OCI-LY3 (cell line): ENCODE measurements around the gene ASXL1.
A peak's percentile ranks its signal among the peaks of the same experiment; 100 is the strongest.
"Not testable (repeated sequence)": the region's sequence is repeated elsewhere in the genome, so short reads cannot be mapped to it uniquely, and the experiment has no call there.

Experiments
- H2AFZ ChIP-seq: fragments of 200-600, 300-600 bp; shearing (Covaris generic); 2 replicates; pipeline ENCODE4 v1.6.0; 2014; ENCODE audit warnings: antibody characterized with exemption, low read depth, low read length
- H3K27ac ChIP-seq: fragments of 200-600, 300-600 bp; sonication (generic); 2 replicates; pipeline ENCODE4 v1.5.1; 2014; ENCODE audit warnings: mild to moderate bottlenecking, low read length, moderate library complexity, mixed read lengths
- H3K27me3 ChIP-seq: fragments of 200-600, 300-600 bp; sonication (generic); 2 replicates; pipeline ENCODE4 v1.6.1; 2014; ENCODE audit warnings: low read depth, low read length, mixed read lengths
- H3K36me3 ChIP-seq: fragments of 200-600, 300-600 bp; sonication (generic); replicated peaks from 2 replicates; pipeline ENCODE3; 2014; ENCODE audit warnings: low read depth, low read length, mixed read lengths
- H3K4me1 ChIP-seq: fragments of 300-600, 200-600 bp; sonication (generic); 2 replicates; pipeline ENCODE4 v1.6.1; 2014; ENCODE audit warnings: low read length, mixed read lengths
- H3K4me2 ChIP-seq: fragments of 200-600, 300-600 bp; sonication (generic); 2 replicates; pipeline ENCODE4 v1.6.1; 2014; ENCODE audit warnings: low read length, mixed read lengths
- H3K4me3 ChIP-seq: fragments of 300-600, 200-600 bp; sonication (generic); 2 replicates; pipeline ENCODE4 v1.5.1; 2014; ENCODE audit warnings: antibody characterized with exemption, mild to moderate bottlenecking, low read length, moderate library complexity
- H3K79me2 ChIP-seq: fragments of 300-600, 200-600 bp; shearing (Covaris generic); 2 replicates; pipeline ENCODE4 v1.6.1; 2014; ENCODE audit warnings: mild to moderate bottlenecking, low read length, mixed read lengths
- H3K9ac ChIP-seq: fragments of 300-600, 200-600 bp; shearing (Covaris generic); 2 replicates; pipeline ENCODE4 v1.6.0; 2014; ENCODE audit warnings: mild to moderate bottlenecking, low read length, moderate library complexity
- H3K9me3 ChIP-seq: fragments of 200-600, 300-600 bp; shearing (Covaris generic); 2 replicates; pipeline ENCODE4 v1.6.1; 2014; ENCODE audit warnings: low read length, mixed read lengths; ENCODE audit not compliant: insufficient read depth
- H4K20me1 ChIP-seq: fragments of 200-600, 300-600 bp; sonication (generic); 2 replicates; pipeline ENCODE4 v1.6.1; 2016; ENCODE audit warnings: low read length, mixed read lengths; ENCODE audit not compliant: insufficient read depth
- EZH2phosphoT487 ChIP-seq: fragments of 200-600 bp; shearing (Covaris generic); IDR thresholded peaks from 2 replicates; pipeline ENCODE4 v1.6.1; 2018; ENCODE audit warnings: antibody characterized with exemption, mixed run types, low read depth
- TF ChIP-seq, protein P1 (sequence below): fragments of 200-600, 300-600 bp; sonication (generic); IDR thresholded peaks from 2 replicates; pipeline ENCODE4 v1.5.1; 2014; ENCODE audit warnings: antibody characterized with exemption, low read length, low read depth

ASXL1 gene

DNA sequence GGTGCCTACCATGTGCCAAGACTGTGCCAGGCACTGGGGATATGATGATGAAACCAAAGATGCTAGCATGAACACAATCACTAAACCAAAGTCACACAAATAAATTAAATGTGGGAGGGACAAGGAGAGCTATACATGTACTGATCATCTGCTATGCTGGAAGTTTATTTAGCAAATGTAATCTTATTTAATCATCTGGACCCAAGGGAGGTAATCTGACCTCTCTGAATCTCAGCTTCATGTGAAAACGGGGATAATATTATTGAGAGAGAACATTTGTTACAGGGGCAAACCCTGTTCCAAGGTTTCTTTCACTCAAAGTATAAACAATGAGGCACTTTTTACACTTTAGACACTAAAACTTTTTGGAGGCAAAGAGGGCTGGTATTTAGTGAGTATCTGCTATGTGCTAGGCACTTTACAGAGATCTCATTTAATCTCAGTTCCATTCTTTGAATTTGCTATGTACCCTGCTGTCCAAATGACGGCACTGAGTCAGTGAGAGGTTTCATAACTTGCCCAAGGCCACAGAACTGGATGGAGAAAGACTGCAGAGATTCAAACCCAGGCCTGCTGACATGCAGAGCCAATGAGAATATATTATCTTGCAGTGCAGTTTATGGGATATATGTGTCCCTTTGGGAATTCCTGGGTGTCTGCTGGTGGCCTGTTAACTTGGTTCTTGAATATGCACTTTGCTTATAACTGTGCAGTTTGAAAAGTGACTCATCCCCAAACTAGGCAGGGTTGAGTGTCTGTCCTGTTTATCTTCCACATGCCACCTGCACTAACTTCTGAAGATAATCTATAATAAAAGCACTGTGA lies 3.3 kb upstream of the ASXL1 start:
- Histone ChIP-seq H3K4me1 (peaks cover 48% of the 10 kb centered on the region), H3K79me2 (peaks cover 16% of the 10 kb centered on the region), H3K27ac (peak overlapping the region; percentile 95), H3K9ac (peak overlapping the region; percentile 92), H3K9me3 (no peaks in the 10 kb centered on the region), H3K4me2 (peak overlapping the region; percentile 92), H4K20me1 (peaks cover 7% of the 10 kb centered on the region; the same call in 1 of the 2 replicates), H2AFZ (no peak overlapping the region), H3K27me3 (no peaks in the 10 kb centered on the region), H3K4me3 (peak overlapping the region; percentile 91), H3K36me3 (peaks cover 7% of the 10 kb centered on the region)
- TF ChIP-seq EZH2phosphoT487 = no peak
- TF ChIP-seq, protein P1, sequence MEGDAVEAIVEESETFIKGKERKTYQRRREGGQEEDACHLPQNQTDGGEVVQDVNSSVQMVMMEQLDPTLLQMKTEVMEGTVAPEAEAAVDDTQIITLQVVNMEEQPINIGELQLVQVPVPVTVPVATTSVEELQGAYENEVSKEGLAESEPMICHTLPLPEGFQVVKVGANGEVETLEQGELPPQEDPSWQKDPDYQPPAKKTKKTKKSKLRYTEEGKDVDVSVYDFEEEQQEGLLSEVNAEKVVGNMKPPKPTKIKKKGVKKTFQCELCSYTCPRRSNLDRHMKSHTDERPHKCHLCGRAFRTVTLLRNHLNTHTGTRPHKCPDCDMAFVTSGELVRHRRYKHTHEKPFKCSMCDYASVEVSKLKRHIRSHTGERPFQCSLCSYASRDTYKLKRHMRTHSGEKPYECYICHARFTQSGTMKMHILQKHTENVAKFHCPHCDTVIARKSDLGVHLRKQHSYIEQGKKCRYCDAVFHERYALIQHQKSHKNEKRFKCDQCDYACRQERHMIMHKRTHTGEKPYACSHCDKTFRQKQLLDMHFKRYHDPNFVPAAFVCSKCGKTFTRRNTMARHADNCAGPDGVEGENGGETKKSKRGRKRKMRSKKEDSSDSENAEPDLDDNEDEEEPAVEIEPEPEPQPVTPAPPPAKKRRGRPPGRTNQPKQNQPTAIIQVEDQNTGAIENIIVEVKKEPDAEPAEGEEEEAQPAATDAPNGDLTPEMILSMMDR = no peak

DNA sequence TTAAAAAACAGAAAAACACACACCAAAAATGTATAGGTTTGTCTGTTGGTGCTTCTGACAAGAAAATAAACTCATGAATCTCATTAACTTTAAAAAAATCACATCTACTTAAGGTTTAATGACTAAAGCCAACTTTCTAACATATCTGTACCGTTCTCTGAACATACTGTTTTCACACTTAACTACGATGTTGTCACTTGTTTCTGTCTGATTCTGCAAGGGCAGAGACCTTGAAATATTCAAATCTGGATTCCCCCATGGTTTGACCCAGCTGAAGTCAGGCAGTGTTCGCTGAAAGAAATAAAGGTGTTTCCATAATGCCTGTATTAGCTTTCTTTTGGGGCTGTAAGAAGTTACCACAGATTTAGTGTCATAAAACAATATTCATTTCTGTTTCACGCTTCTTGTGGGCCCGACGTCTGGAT lies 2.7 kb upstream of the ASXL1 start:
- H3K79me2 ChIP-seq = peaks cover 22% of the 10 kb centered on the region
- H2AFZ ChIP-seq = no peak overlapping the region
- H4K20me1 ChIP-seq = peaks cover 13% of the 10 kb centered on the region
- H3K4me1 ChIP-seq = peaks cover 54% of the 10 kb centered on the region
- no peaks in the 10 kb centered on the region for H3K27me3 ChIP-seq
- H3K4me3 ChIP-seq = peak overlapping the region; percentile 91
- H3K36me3 ChIP-seq = peaks cover 12% of the 10 kb centered on the region
- H3K27ac ChIP-seq = peak overlapping the region; percentile 95
- H3K4me2 ChIP-seq = peak overlapping the region; percentile 92
- H3K9me3 ChIP-seq = no peaks in the 10 kb centered on the region
- peak overlapping the region; percentile 92 for H3K9ac ChIP-seq
- TF ChIP-seq, protein P1 = no peak
- TF ChIP-seq EZH2phosphoT487 = no peak

DNA sequence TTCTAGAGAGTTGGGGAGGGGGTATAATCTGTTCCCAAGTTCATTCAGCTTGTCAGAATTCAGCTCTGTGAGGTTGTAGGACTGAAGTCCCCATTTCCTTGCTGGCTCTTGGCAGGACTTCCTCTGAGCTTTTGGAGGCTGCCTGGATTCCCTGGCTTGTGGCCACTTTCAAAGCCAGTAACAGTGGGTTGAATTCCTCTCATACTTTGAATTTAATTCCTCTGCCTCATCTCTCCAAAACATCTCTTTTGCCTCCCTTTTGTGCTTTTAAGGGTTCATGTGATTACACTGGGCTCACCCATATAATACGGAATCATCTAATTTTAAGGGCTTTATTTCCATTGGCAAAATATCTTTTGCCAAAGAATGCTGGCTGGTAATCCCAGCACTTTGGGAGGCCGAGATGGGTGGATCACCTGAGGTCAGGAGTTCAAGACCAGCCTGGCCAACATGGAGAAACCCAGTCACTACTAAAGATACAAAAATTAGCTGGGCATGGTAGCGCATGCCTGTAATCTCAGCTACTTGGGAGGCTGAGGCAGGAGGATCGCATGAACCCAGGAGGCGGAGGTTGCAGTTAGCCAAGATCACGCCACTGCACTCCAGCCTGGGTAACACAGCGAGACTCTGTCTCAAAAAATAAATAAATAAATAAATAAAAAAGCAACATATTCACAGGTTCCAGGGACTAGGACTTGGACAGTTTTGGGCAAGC lies 2.1 kb upstream of the ASXL1 start:
- H3K4me1 ChIP-seq = peaks cover 60% of the 10 kb centered on the region
- peak overlapping the region; percentile 92 for H3K4me2 ChIP-seq

DNA sequence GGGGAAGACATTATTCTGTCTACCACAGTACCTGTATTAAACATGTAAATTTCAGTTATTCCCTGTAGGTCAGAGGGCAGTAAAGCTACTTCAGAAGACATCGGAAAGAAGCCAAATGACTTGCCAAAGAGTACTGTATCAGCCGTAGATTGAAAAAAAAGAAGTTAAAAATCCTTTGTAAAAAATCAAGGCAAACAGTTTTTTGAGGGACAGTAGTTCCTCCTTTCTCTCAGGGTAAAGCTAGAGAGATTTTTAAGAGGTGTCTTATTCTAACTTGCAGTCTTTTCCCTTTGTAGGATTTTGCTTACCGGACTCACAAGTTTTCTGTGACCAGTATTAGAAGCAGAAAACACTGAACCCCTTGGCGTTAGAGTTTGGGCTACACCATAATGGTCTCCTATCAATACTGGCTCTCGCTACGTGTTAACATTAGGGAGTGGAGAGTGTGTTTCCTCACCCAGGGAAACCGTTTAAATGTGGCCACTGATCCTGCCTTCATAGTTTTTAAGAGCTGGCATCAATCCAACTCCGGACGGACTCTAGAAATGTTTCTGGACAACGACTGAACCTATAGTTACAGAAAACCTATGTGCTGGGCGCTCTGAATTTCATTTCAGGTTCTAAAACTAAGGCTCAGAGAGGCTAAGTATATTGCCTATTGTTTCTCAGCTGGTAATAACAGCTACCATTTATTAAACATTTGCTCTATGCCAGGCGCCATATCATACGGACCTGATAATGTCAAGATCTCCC lies 1.3 kb upstream of the ASXL1 start:
- Histone ChIP-seq H3K79me2 (peaks cover 35% of the 10 kb centered on the region), H3K27ac (peak overlapping the region; percentile 95), H3K4me2 (peak overlapping the region; percentile 92), H3K4me1 (peaks cover 63% of the 10 kb centered on the region), H4K20me1 (peaks cover 26% of the 10 kb centered on the region), H3K4me3 (peak overlapping the region; percentile 91), H3K9ac (peak overlapping the region; percentile 92), H3K9me3 (no peaks in the 10 kb centered on the region), H3K36me3 (peaks cover 19% of the 10 kb centered on the region), H2AFZ (no peak overlapping the region), H3K27me3 (no peaks in the 10 kb centered on the region)
- TF ChIP-seq EZH2phosphoT487 = no peak
- TF ChIP-seq, protein P1 = no peak

More for the DNA sequence above, 2.1 kb upstream of the ASXL1 start:
- not testable (repeated sequence) for H3K9me3 ChIP-seq, H2AFZ ChIP-seq, H3K27me3 ChIP-seq
- H3K79me2 ChIP-seq = peaks cover 28% of the 10 kb centered on the region
- H3K9ac ChIP-seq = peak overlapping the region; percentile 92
- peaks cover 20% of the 10 kb centered on the region for H4K20me1 ChIP-seq
- peak overlapping the region; percentile 95 for H3K27ac ChIP-seq
- peaks cover 18% of the 10 kb centered on the region for H3K36me3 ChIP-seq
- H3K4me3 ChIP-seq = peak overlapping the region; percentile 91
